GM19463 (cell line): ENCODE data around the gene USF2.
"Not testable (repeated sequence)": the region's sequence is repeated elsewhere in the genome, so short reads cannot be mapped to it uniquely, and the experiment has no call there.

Source experiments
- ATAC-seq: cut with Tn5 transposase; IDR thresholded peaks from one replicate; pipeline ENCODE4 v1.9.1; 2021; ENCODE audit warnings: mild to moderate bottlenecking, moderate library complexity; ENCODE audit not compliant: unreplicated experiment

Gene USF2

DNA sequence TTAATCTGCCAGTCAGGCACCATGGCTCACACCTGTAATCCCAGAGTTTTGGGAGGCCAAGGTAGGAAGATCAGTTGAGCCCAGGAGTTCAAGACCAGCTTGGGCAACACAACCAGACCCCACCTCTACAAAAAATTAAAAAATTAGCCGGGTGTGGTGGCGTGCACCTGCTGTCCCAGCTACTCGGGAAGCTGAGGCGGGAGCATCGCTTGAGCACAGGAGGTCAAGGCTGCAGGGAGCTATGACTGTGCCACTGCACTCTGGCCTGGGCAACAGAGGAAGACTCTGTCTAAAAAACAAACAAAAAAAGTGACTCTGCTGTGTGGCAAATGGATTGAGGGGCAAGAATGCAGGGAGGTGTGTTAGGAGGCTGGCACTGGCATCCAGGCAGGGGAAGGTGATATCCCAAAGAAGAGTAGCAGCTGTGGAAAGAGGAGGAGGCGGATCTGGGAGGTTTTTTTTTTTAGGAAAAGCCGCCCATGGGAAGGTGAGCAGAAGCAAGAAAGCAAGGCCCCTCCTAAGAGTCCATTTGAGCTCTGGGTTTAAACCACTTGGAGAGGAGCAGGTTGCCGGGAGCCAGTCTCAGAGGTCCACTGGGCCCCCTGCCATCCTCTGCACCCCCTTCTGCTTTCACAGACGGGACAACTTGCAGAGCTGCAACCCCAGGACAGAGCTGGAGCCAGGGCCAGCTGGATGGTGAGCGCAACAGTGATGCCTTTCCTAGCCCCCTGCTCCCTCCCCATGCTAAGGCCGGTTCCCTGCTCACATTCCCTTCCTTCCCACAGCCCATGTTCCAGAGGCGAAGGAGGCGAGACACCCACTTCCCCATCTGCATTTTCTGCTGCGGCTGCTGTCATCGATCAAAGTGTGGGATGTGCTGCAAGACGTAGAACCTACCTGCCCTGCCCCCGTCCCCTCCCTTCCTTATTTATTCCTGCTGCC lies 15.7 kb downstream of the USF2 start:
- no peak for ATAC-seq

- ATAC-seq, result no peak
These were observed 16.3 kb downstream of the USF2 start for GRCh38 chr19:35285095-35285449.

- not testable (repeated sequence) for ATAC-seq
These were observed 16.7 kb downstream of the USF2 start for GRCh38 chr19:35285465-35285864.

DNA sequence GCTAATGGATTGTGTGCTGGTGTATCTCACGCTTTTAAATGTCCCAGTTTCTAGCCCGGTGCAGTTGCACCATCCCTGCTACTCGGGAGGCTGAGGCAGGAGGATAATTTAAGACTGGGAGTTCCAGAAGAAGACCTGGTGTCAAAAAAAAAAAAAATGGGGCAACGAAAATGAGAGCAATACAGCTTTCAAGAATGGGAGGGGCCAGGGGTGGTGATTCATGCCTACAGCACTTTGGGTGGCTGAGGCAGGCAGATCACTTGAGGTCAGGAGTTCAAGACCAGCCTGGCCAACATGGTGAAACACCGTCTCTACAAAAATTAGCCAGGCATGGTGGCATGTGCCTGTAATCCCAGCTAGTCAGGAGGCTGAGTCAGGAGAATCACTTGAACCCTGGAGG lies 17.3 kb downstream of the USF2 start:
- not testable (repeated sequence) for ATAC-seq

GRCh38 chr19:35287713-35288112 lies 19.0 kb downstream of the USF2 start:
- no peak for ATAC-seq

- no peak for ATAC-seq
These were observed 19.6 kb downstream of the USF2 start for GRCh38 chr19:35288331-35288730.

- no peak for ATAC-seq
These were observed 20.1 kb downstream of the USF2 start for GRCh38 chr19:35288906-35289305.

DNA sequence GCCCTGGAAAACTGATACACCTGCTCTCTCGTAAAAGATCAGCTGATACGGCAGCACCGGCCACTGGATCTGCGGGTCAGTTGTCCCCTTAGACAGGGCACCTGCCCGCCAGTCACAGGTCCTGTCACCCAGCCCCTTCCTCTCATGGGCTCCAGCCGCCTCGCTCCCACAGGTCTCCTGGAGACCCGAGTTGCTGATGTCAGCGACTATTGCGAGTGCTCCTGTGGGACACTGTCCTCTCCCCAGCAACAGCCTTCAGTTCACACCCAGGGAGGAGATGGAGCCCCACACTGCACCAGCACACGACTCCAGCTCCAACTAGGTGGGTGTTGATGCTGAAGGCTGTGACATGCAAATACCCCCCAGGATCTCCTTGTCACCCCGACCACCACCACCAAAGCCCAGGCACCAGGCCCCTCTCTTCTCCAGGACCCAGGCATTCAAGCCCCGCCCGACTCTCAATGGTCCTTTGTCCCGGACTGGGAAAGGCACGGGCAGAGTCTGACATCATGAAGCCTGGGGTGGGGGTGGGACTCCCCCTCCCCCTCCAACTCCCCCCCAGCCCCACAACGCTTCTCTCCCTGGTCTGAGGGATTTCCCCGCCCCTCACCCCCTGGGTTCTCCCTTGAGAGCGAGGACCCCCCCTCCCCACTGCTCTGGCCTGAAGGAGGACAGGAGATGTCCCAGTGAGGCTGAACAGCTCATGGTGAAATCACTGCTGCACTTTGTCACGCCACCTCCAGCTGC lies 21.8 kb downstream of the USF2 start:
- ATAC-seq, result no peak

DNA sequence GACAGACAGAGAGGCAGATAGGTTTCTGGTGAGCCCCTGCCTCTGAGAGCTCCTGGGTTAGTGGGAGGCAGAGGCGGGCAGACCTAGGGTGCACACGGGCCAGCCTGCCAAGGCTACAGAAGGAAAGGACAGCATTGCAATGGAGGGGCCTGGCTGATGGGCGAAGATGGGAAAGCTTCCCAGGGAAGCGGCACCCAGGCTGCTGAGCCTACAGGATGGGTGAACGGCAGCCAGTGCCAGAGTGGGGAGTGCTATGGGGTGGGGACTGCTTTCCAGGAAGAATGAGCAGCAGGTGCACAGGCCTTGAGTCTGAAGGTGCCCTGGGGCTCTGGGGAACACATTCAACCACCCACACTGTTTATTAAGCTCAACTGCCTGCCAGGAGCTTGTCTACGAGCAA lies 22.5 kb downstream of the USF2 start:
- ATAC-seq, result no peak

DNA sequence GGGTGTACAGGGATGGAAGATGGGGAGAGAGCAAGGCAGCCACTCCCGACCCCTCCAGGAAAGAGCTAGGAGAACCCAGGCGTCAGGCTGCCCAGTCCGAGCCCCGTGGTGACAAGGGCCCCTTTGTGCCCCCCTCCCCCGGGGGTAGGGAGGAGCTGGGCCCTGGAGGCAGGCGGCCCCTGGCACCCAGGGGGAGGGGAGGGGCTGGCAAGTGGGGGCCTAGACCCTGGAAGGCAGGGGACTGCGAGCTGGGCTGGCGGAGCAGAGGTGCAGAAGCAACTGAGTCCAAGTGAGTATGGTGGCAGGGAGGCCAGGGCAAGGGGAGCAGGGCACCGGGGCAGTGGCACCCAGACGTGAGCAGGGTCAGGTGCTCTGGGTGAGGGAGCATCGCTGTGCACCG lies 23.2 kb downstream of the USF2 start, which contains the start of gene MAG:
Gene MAG (plus strand): TSS at position 246 of the 400 bp plus-strand sequence. CDS start 3,248 bp downstream, outside the sequence.
- no peak for ATAC-seq

DNA sequence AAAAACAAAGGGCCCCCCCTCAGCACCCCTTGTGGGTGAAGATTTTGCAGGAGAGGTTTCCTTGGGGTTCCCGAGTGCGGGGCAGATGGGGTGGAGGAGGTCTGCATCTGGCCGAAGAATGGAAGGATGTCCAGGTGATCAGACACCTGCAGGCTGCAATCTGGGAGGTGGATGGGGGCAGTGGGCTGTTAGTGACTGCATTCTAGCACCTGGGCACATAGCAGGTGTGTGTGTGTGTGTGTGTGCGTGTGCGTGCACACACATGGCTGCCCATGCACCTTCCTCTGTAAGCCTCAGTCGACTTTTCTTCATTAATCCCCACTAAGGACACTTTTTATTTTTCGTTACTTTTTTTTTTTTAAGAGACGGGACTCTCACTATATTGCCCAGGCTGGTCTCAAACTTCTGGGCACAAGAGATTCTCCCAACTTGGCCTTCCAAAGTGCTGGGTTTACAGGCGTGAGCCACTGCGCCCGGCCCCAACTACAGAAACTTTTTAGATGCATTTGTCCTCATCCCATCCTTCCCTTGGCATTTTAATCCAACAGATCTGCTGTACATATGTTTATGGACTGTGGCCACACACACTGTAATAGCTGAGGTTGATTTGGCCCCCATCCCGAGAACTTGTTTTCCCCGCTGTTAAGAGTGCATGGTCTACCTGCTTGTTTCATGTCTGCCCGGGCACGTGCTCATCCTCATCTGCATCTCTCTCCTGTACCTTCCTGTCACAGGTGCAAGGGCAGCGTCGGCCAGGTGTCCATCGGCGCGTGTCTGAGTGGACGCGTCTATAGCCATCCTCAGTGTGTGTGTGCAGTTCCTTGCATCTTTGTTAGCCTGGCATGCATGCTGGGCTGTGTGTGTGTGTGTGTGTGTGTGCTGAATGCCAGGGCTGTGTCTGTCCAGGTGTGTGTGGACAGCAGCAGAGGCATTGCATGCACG lies 23.9 kb downstream of the USF2 start:
- ATAC-seq, result no peak

GRCh38 chr19:35293363-35293739 lies 24.6 kb downstream of the USF2 start:
- ATAC-seq, result no peak

GRCh38 chr19:35293808-35294207 lies 25.0 kb downstream of the USF2 start:
- no peak for ATAC-seq

DNA sequence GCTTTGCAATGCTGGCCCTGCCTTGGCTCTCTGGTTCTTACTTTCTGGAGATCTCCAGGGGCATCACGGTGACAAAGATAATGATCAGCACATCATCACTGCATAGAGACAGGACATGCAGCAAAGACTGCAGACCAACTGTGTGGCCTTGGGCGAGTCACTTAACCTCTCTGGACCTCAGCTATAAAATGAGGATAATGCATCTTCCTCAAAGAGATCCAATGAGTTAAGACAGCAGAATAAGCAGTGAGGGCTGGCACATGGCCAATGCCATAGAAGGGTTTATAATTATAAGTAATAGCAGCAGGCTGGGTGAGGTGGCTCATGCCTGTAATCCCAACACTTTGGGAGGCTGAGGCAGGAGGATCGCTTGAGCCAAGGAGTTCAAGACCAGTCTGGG lies 25.6 kb downstream of the USF2 start:
- ATAC-seq, result no peak

DNA sequence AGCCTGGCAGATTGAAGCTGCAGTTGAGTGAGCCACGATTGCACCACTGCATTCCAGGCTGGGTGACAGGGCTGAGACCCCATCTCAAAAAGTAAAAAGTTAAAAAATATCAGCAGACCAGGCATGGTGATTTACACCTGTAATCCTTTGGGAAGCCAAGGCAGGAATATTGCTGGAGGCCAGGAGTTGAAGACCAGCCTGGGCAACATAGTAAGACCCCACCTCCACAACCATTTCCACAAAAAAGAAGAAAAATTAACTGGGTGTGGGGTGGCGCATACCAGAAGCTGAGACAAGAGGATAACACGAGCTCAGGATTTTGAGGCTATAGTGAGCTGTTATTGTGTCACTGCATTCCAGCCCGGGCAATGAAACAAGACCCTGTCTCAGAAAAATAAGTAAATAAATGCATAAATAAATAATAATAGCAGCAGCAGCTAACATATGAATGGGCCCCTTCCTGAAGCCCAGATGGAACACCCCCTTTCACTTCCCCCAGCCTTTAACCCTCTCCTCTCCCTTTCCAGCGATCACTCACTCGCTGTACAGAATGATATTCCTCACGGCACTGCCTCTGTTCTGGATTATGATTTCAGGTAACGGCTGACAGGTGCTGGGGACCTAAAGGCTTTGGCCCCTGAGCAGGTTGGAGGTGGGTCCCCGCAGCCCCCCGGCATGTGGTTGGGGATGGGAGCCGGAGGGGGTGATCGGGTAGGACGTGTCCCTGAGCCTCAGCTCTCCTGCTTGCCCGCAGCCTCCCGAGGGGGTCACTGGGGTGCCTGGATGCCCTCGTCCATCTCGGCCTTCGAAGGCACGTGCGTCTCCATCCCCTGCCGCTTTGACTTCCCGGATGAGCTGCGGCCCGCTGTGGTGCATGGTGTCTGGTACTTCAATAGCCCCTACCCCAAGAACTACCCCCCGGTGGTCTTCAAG lies 26.4 kb downstream of the USF2 start:
- no peak for ATAC-seq

- ATAC-seq, result no peak
These were observed 27.2 kb downstream of the USF2 start for GRCh38 chr19:35295792-35296462.

- ATAC-seq, result no peak
These were observed 28.1 kb downstream of the USF2 start for GRCh38 chr19:35296644-35297514.

- no peak for ATAC-seq
These were observed 28.7 kb downstream of the USF2 start for GRCh38 chr19:35297515-35297848.
